RWPE2 (cell line): ENCODE measurements around the gene TAAR9.
A peak's percentile ranks its signal among the peaks of the same experiment; 100 is the strongest.
"Not testable (repeated sequence)": the region's sequence is repeated elsewhere in the genome, so short reads cannot be mapped to it uniquely, and the experiment has no call there.

Experiments
- ATAC-seq: fragments of 200-7000 bp; cut with Tn5 transposase; 3 replicates; pipeline ENCODE4 v1.9.1; 2021; ENCODE audit warnings: low read depth
- DNase-seq: peaks from one replicate; pipeline ENCODE4 v3.0.0-alpha.2; 2020; ENCODE audit warnings: low spot score
- H3K27ac ChIP-seq: fragments of 450-650 bp; 2 replicates; pipeline ENCODE4 v1.5.1; 2017; ENCODE audit warnings: mild to moderate bottlenecking; ENCODE audit not compliant: poor library complexity, severe bottlenecking
- H3K27me3 ChIP-seq: fragments of 250-450 bp; sonication (Bioruptor Pico); 2 replicates; pipeline ENCODE4 v1.5.1; 2021; ENCODE audit warnings: mild to moderate bottlenecking, moderate library complexity; ENCODE audit not compliant: insufficient read depth, poor library complexity, severe bottlenecking
- H3K36me3 ChIP-seq: fragments of 250-450 bp; sonication (Bioruptor Pico); 2 replicates; pipeline ENCODE4 v1.5.1; 2020; ENCODE audit warnings: low read depth, mild to moderate bottlenecking, moderate library complexity
- H3K4me1 ChIP-seq: fragments of 250-450 bp; sonication (Bioruptor Pico); 2 replicates; pipeline ENCODE4 v1.5.1; 2021; ENCODE audit warnings: mild to moderate bottlenecking, moderate library complexity; ENCODE audit not compliant: insufficient read depth, poor library complexity, severe bottlenecking
- H3K4me3 ChIP-seq: fragments of 250-450 bp; sonication (Bioruptor Pico); 2 replicates; pipeline ENCODE4 v1.5.1; 2021; ENCODE audit warnings: mild to moderate bottlenecking, moderate library complexity; ENCODE audit not compliant: severe bottlenecking
- H3K9me3 ChIP-seq: fragments of 250-450 bp; sonication (Bioruptor Pico); 2 replicates; pipeline ENCODE4 v1.5.1; 2021; ENCODE audit warnings: mild to moderate bottlenecking, moderate library complexity; ENCODE audit not compliant: severe bottlenecking
- CTCF ChIP-seq: fragments of 450-650 bp; IDR thresholded peaks from one replicate; pipeline ENCODE4 v1.5.1; 2017; ENCODE audit warnings: mild to moderate bottlenecking, moderate library complexity; ENCODE audit not compliant: poor library complexity, severe bottlenecking

Gene TAAR9

GRCh38 chr6:132526461-132526860 is 11.6 kb upstream of the TAAR9 start:
- no peaks in the 10 kb centered on the region for H3K36me3 ChIP-seq

GRCh38 chr6:132527791-132528190 is 10.3 kb upstream of the TAAR9 start:
- no peaks in the 10 kb centered on the region for H3K9me3 ChIP-seq
- H3K4me3 ChIP-seq = no peak overlapping the region
- TF ChIP-seq CTCF = no peak
- no peak overlapping the region for H3K27ac ChIP-seq
- ATAC-seq (peak; percentile 70), DNase-seq (no peak)
- H3K27me3 ChIP-seq = no peaks in the 10 kb centered on the region
- H3K4me1 ChIP-seq = peaks cover 6% of the 10 kb centered on the region
- no peaks in the 10 kb centered on the region for H3K36me3 ChIP-seq

More at GRCh38 chr6:132526461-132526860, 11.6 kb upstream of the TAAR9 start:
- H3K4me1 ChIP-seq = peaks cover 11% of the 10 kb centered on the region
- no peaks in the 10 kb centered on the region for H3K9me3 ChIP-seq
- no peak overlapping the region for H3K27ac ChIP-seq
- H3K4me3 ChIP-seq = no peak overlapping the region
- DNase-seq = no peak
- TF ChIP-seq CTCF = no peak
- H3K27me3 ChIP-seq = no peaks in the 10 kb centered on the region
- no peak for ATAC-seq

GRCh38 chr6:132530293-132530974 is 7.6 kb upstream of the TAAR9 start:
- Histone ChIP-seq H3K27ac (no peak overlapping the region), H3K36me3 (no peaks in the 10 kb centered on the region), H3K9me3 (no peaks in the 10 kb centered on the region), H3K4me3 (peak overlapping the region; percentile 15), H3K4me1 (peaks cover 6% of the 10 kb centered on the region), H3K27me3 (no peaks in the 10 kb centered on the region)
- peak; percentile 91 for TF ChIP-seq CTCF
- no peak for DNase-seq
- peak; percentile 83 for ATAC-seq

- H3K27ac ChIP-seq, H3K9me3 ChIP-seq, H3K36me3 ChIP-seq, ATAC-seq, DNase-seq, H3K4me1 ChIP-seq, H3K4me3 ChIP-seq: not testable (repeated sequence)
- H3K27me3 ChIP-seq = peaks cover 11% of the 10 kb centered on the region
Observed at GRCh38 chr6:132534546-132534945, 3.5 kb upstream of the TAAR9 start.

- TF ChIP-seq CTCF = no peak
- Histone ChIP-seq H3K4me1 (no peaks in the 10 kb centered on the region), H3K4me3 (no peak overlapping the region), H3K9me3 (no peaks in the 10 kb centered on the region), H3K27me3 (peaks cover 28% of the 10 kb centered on the region), H3K36me3 (no peaks in the 10 kb centered on the region), H3K27ac (no peak overlapping the region)
- DNase-seq (no peak), ATAC-seq (no peak)
Observed at GRCh38 chr6:132537145-132537544, 932 bp upstream of the TAAR9 start.
